ENCODE results near the gene RINT1.

RINT1 gene

GRCh38 chr7:105613611-105614330, 81.8 kb downstream of the RINT1 start:
- DNase-seq (ENCODE audit: low read depth), result no peak
- TF ChIP-seq CTCF (IDR thresholded peaks at IDR 0.05; ENCODE audit: low read depth, low read length, missing control alignments), result no peak
- H3K4me3 ChIP-seq (ENCODE audit: low read depth, low read length), result no peak overlapping the region

DNA sequence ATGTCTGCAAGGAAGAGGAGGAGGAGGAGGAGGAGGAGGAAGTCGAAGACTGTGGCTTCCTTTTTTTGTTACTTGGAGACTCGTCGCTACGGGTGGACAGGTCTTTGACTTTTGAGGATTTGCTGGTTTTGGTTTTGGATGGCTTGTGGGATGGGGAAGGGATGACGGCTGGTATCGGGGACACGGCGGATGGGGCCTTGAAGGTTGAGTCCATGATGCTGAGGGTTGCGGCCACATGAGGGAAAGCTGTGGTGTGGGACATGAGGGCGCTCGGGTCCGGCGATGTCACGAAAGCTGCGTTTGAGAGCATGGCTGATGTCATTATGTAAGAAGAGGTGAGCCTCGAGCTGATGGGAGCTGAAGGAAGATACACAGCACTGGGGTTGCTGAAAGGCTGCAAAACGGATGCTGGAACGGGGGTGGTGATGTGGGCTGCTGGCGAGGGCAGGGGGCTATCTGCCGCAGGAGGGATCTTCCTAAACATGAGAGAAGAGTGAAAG, 82.4 kb downstream of the RINT1 start:
- TF ChIP-seq CTCF (IDR thresholded peaks at IDR 0.05; ENCODE audit: low read depth, low read length, missing control alignments), result no peak

More for the DNA sequence above, 82.4 kb downstream of the RINT1 start:
- no peak for DNase-seq (ENCODE audit: low read depth)
- no peak overlapping the region for H3K4me3 ChIP-seq (ENCODE audit: low read depth, low read length)
